ENCODE data around the gene PCTP. TPM values are rescaled to one million over a fixed set of nuclear protein-coding genes. Genes with fewer than 3 reads are reported as not detected.

PCTP gene
- total and polyA plus RNA-seq, 9 of the 15 experiments (the other 6 are each of a cell fraction or from before 2014, with no cell fraction given), result 10.9 to 62.3 (median 41.2) TPM

DNA sequence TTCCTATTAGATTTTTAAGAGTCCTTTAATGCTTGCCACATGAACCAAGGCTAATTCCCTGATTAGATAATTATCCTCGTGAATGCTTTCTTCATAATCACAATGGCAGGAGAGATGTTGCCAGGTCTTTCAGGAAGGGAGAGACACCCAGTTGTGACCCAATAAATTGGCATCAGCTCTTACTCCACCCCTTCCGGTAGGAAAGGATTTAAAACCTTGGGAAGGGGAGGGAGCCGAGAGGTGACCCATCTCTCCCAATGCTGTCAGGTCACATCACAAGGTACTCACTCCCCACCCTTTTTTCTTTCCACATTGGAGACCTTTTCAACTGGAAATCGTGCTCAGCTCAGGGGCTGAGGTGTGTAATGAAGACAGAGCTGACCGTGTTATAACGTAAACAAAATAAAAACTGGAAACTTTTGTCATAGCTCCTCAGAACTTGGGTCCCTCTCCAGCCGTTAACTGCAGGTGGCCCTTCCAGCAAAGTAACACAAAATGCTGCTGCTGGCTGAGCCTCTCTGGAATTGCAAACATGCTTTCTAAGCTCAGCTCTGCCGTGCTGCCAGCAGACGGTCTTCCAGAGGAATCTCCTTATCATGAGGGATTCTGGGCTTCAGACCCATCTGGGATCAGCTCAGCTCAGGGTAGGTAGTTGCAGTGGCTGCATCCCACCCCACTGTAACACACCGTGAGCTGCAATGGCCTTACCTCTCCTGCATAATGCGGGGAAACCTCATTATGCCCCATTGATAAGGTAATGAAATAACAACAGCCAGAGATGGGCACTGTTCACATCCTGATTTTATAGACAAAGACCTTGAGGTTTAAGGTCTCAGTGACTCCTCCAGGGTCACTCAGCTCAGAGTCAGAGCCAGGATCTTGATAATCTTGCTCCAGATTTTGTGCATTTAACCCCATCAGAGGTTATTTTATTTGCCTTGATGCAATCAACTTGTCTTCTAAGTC lies 43.8 kb upstream of the PCTP start (continued):
- TF ChIP-seq FOXK1 (CRISPR knock-in tag; IDR thresholded peaks at IDR 0.05; ENCODE audit: borderline replicate concordance), result no peak
- no peak for TF ChIP-seq NCOA1 (IDR thresholded peaks at IDR 0.05; ENCODE audit: low read depth)
- TF ChIP-seq YBX1 (IDR thresholded peaks at IDR 0.05), result no peak

GRCh38 chr17:55708175-55708974 lies 42.5 kb upstream of the PCTP start:
- ATAC-seq, result peak; percentile 69
- in situ Hi-C loops (cut with MboI), result no loop called here
- H3K9me1 ChIP-seq (ENCODE audit: control insufficient read depth, insufficient read depth, low read length), result no peaks in the 10 kb centered on the region
- no peaks in the 10 kb centered on the region for H3K36me3 ChIP-seq (ENCODE audit: control insufficient read depth, insufficient read depth, low read length)
- no peaks in the 10 kb centered on the region; a peak in 1 of 5 replicates for H3K4me1 ChIP-seq (replicated peaks in 1 of 2; ENCODE audit: control insufficient read depth in 2 of 2, insufficient read depth in 2 of 2, low read length in 2 of 2)
- WGBS (ENCODE audit: insufficient coverage, low coverage, missing lambda C conversion rate), result 8% methylated on average over 8 of the region's 8 CpGs
- H3K27ac ChIP-seq (ENCODE audit: extremely low read depth, low read depth, low read length), result no peak overlapping the region
- 0 out of 2 replicates have a peak, but pooled peaks have one; percentile 21 for TF ChIP-seq LEF1 (IDR thresholded peaks at IDR 0.05)
- TF ChIP-seq NR2C2 (CRISPR knock-in tag; IDR thresholded peaks at IDR 0.05), result no peak
- TF ChIP-seq NR2C2 (tag; IDR thresholded peaks at IDR 0.05), result no peak
- H3K4me2 ChIP-seq (ENCODE audit: insufficient read depth, low read length), result peak overlapping the region; percentile 26; the same call in 1 of the 2 replicates
- BruUV-seq (replicated peaks), result no TSS peak
- no peaks in the 10 kb centered on the region for H3K27me3 ChIP-seq (ENCODE audit: control insufficient read depth in 2 of 2, insufficient read depth in 2 of 2, low read length in 2 of 2)
- CTCF ChIA-PET (ENCODE audit: low intra/inter-chr PET ratio), result no interaction called here
- H3K9ac ChIP-seq (ENCODE audit: insufficient read depth in 1 of 2, low read depth in 2 of 2, low read length in 2 of 2), result no peak overlapping the region
- H4K20me1 ChIP-seq (replicated peaks; ENCODE audit: control insufficient read depth, insufficient read depth, low read length), result no peaks in the 10 kb centered on the region
- peak; percentile 37 for FAIRE-seq
- DNase-seq (ENCODE audit: extremely low read depth in 1 of 4, low spot score in 3 of 4), result peak in 1 of 4 experiments; percentile 17
- POLR2A ChIA-PET, result interaction anchor here (0.9 to 1.5 kb wide), 2 partner anchors 10 to 15 kb away, joined by 4 to 5 read pairs; partner anchors contain the start of gene TMEM100
- H2AFZ ChIP-seq (ENCODE audit: low read depth, low read length), result no peak overlapping the region
- H3K79me2 ChIP-seq (ENCODE audit: control insufficient read depth, insufficient read depth, low read length), result no peaks in the 10 kb centered on the region
- intact Hi-C loops (cut with micrococcal nuclease), result no loop called here
- no peaks in the 10 kb centered on the region for H3K9me3 ChIP-seq (replicated peaks; ENCODE audit: control insufficient read depth, insufficient read depth, low read depth, low read length)
- H3K4me3 ChIP-seq, result no peak overlapping the region
